D341Med (cell line): ENCODE measurements around the gene S100A5.
A peak's percentile ranks its signal among the peaks of the same experiment; 100 is the strongest.

Experiments used
- DNase-seq: peaks from one replicate; pipeline ENCODE4 v3.0.0; 2012; ENCODE audit warnings: low spot score

Gene S100A5

DNA sequence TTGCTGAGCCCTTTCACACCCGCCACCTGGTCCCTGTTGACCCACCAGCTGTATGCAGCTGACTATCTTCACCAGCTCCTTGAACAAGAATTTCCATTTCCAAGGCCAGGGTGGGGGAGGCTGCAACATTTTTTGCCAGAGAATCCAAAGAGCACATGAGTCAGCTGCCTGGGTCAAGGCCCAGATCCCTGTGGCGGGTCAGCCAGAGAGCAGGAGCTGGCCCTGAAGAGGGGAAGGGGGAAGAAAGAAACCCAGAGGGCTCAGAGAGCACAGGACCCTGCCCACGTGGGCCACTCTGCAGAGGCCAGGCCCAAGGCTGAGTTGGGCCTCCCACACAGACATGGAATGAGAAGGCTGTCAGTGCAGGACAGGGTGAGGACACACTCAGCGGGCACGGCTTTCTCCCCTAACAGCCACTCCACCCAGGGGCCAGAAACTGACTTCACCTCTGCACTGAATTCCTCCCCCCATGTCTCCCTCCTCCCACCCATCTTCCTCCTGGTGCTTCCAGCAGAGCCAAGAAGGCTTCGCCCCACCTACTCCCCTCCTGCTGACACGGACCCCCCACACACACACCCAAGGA lies 33.8 kb downstream of the S100A5 start:
- no peak for DNase-seq

DNA sequence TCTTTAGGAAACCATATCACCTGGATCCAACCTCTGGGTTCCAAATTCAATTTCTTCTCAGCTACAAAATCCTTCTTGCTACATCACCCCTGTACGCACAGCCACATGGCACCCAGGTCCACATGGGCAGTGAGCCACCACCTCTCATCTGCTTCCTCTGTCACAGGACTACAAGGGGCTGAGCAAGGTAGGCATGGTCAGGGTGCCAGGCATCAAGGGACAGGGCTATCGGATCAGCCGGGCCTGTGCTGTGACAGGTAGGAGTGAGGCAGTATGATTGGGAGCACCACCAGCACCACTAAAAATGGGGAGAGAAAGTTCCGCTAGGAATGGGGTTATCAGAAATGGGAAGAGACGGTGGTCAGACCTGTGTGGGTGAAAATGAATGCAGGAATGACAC lies 34.3 kb downstream of the S100A5 start:
- DNase-seq, result no peak

DNA sequence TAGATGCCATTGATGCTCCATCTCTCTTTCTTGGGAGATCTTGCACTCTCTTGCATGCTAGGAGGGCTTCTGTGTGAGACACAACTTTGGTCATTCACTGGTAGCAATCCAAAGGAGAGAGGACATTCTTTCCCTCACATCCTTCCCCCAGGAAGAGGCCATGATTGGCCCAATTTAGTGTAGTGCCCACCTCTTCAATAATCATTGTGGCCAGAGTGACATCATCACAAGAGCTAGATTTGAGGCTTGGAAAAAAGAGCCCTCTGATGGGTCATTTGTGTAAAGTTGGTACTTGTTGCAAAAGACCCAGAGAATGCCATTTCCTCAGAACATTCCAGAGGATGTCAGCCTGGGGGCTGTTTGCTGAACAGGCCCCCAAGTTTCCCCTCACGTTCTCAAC lies 35.2 kb downstream of the S100A5 start:
- DNase-seq, result no peak

GRCh38 chr1:153503766-153504165 lies 37.0 kb downstream of the S100A5 start:
- no peak for DNase-seq

DNA sequence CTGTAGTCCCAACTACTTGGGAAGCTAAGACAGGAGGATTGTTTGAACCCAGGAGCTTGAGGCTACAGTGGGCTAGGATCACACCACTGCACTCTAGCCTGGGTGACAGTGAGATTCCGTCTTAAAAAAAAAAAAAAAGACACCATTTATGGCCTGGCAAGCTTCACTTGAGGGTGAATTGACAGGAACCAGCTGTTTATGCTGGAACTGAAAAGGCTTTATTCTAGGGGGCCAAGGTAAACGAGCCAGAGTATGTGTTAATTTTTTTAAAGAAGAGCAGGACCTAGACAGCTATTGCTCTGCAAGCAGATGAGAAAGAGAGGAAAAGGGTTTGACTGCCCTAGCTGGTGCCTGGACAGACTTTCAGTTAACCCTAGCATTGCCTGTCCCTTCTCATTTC lies 42.0 kb downstream of the S100A5 start:
- DNase-seq, result no peak

DNA sequence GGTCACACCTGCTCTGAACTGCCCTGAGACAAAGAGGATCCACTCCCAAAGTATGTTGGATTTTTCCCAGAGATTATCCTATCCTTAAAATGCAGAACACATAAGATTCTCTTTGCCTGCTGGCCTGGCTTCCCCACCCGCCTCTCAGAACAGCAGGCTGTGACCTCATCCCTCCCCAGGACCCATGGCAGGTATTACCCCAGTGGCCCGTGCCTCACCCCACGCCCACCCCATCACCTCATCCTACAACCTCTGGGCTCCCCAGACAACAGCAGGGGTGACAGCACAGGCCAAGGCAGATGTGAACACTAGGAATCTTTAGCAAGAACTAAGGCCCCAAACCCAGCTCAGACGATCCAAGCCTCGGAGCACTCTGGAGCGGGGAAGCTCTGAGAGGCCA lies 45.2 kb downstream of the S100A5 start:
- DNase-seq, result no peak

DNA sequence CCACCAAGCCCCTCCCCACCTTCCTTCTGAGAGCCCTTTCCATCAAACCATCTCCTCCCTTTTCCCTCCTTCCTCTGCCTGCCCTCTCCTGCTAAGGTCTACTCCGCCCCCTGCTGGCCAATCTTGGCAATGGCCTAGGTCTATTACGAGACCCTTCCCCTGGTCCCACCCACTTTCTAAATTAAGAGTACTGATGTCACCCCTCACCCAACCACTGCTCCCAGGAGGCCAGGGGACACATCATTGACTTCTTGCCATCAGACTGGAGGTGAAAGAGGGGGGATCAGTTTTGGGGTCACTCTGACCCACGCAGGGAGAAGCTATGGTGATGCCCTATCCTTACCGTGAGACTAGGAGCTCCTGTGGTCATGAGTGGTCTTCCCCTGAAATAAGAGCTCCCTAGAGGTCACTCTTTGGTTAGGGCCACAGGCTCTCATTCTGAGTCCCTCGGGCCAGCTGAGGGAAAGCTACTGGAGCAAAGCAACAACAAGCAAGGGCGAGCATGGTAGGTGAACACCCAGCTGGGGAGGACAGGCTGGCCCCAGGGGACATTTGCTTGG lies 45.7 kb downstream of the S100A5 start:
- DNase-seq, result peak; percentile 82

GRCh38 chr1:153493343-153493960 lies 47.3 kb downstream of the S100A5 start:
- no peak for DNase-seq

DNA sequence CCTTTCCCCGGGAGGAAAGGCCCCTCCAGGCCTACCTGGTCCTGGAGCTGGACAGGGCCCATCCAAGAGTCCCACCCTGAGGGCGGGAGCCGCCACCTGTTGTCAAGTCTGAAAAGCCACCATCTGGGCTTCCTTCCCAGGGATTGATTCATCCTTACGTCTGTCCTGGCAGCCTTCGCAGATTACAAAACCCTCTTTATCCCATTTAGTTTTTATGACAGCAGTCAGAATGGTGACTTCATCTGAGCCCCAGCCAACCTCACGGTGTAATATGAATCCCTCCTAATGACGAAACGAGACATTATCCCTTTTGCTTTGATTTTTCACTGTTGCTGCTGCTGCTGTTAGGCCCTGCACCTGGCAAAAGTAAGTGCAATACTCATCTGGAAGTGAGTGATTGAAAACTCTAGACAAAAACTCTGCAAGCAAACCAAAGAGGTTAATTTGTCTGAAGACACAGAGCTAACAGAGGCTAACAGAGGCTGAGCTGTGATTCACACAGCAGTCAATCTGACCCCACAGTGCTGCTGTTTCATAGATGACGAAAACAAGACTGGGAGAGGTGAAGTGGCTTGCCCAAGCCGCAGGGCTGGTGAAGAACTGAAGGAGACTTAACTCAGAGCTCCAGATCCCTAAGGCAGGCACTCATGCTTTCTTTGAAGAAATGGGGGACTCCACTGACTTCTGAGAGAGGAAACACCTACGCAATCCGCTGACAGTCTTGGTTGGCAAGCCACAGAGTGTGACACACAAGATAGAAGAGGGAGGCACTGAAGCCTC lies 50.3 kb downstream of the S100A5 start:
- no peak for DNase-seq

DNA sequence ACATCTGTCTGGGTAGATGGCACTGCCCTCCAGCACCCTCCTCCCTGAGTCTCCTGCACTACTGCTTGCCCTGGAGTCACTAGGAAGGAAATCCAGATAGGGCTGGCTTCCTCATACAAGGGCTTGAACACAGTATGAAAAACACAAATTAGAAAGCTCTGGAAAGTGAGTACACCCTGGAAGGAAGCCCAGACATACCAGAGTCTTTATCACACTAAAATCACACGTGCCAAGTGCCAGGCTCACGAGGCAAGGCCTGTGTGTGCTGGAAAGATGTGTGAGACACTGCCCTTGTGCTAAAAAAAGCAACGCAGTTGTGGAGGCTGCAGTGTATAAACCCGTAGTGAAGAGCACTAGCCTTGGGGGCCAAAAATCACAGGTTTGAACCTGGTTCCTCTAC lies 52.0 kb downstream of the S100A5 start:
- DNase-seq, result no peak

DNA sequence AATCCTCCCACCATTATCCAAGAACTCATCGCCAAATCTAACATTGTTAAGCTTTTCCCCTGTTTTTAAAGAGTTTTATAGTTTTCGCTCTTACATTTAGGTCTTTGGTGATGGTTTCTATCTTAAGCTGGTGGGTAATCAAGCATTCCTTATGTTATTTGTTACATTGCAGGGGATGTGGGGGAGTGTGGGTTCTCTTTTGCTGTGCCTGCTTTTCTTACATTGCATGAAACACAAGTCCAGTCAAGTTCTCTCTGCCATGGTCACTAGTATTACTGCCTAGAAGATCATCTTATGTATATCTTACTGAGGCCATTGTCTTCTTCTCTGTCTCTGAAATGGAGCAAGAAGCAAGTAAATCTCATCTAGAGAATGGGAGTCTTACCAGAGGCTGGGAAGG lies 53.0 kb downstream of the S100A5 start:
- no peak for DNase-seq
